Body of pancreas (tissue), 4 donors: Measurements from ENCODE around the gene MPP7. TPM values are rescaled to one million over a fixed set of nuclear protein-coding genes. Genes with fewer than 3 reads are reported as not detected.
A peak's percentile ranks its signal among the peaks of the same experiment; 100 is the strongest.

Experiments used
- ATAC-seq: fragments of 150-250 bp; one replicate; pipeline ENCODE4 v1.9.1; 2016
- DNase-seq, 4 donors: peaks; one replicate each; pipeline ENCODE4 v3.0.0-alpha.2; 2019
- H3K27ac ChIP-seq, 4 donors: fragments of 200-600 bp; sonication (generic); 1 replicate in 3 of 4; 2 replicates in 1 of 4; pipeline versions ENCODE4 v1.5.1 to v1.6.1; 2016 to 2019; ENCODE audit warnings: mild to moderate bottlenecking in 1 of 4, mixed read lengths in 1 of 4, moderate library complexity in 1 of 4
- H3K27me3 ChIP-seq, 2 donors: fragments of 200-600 bp; sonication (generic); one replicate each; pipeline ENCODE4 v1.6.0; 2016; ENCODE audit warnings: mild to moderate bottlenecking in 1 of 2
- H3K36me3 ChIP-seq, 2 donors: fragments of 200-600 bp; sonication (generic); replicated peaks in 1 of 2; 2 replicates each; pipeline ENCODE4 v1.5.1; 2016; ENCODE audit warnings: low read depth in 2 of 2; ENCODE audit not compliant: insufficient read depth in 1 of 2
- H3K4me1 ChIP-seq: fragments of 200-600 bp; sonication (generic); one replicate; pipeline ENCODE4 v1.6.0; 2016
- H3K4me3 ChIP-seq, 2 donors: fragments of 200-600 bp; sonication (generic); 1 replicate in 1 of 2; 2 replicates in 1 of 2; pipeline ENCODE4 v1.5.1; 2016 to 2019
- H3K9me3 ChIP-seq, 3 donors: fragments of 200-600 bp; sonication (generic); 1 replicate in 2 of 3; 2 replicates in 1 of 3; pipeline ENCODE4 v1.5.1; 2016
- POLR2A ChIP-seq, 3 donors: fragments of 450-650 bp; IDR thresholded peaks; one replicate each; pipeline ENCODE4 v1.6.1; 2016; ENCODE audit warnings: antibody characterized with exemption in 3 of 3, mild to moderate bottlenecking in 2 of 3
- WGBS, 2 donors: methylation state at CpG; one replicate each; pipeline ENCODE4 v1.1.5; 2017; 5-methylcytosine and 5-hydroxymethylcytosine counted together
- intact Hi-C: fragments of 100-400 bp; cut with DNase I; formaldehyde crosslinking; loops from one replicate; pipeline ENCODE4 v1.15.1; 2023
- total RNA-seq, 2 donors: library from RNA; depleted of rRNA; stranded (reverse); fragments of >200 nt; gene quantifications; one replicate each; pipeline ENCODE4 v1.1.0, GENCODE V29; 2016
- TF ChIP-seq, protein P1 (sequence below), 7 experiments: fragments of 450-650 bp in 4 of 7; fragments of 200-600 bp in 3 of 7; sonication (generic) in 3 of 7; IDR thresholded peaks; one replicate each; pipeline ENCODE4 v1.5.1; 2016 to 2019; ENCODE audit warnings: antibody characterized with exemption in 7 of 7

The MPP7 gene
- total RNA-seq, 2 donors from 2014 or later: 5.9 to 12.2 TPM

DNA sequence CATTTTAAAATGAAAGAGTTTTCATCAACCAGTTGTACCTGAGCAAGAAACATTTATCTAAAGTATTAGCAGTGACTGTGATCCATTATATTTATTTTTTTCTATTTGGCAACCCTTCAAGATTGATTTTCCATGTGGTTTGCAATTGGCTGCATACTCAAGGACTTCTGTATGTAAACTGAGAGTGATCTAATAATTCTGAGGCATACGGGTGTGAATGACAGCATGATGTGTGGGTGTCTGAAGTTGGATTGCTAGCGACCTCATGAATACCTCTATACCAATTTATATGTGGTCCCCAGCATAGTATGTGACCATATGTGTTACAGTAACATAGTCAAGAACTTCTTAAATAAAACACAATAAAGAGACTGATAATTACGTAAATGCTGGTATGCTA lies 8.2 kb upstream of the MPP7 start:
- Histone ChIP-seq H3K4me3 (no peak overlapping the region), H3K4me1 (peaks cover 8% of the 10 kb centered on the region), H3K36me3 (no peaks in the 10 kb centered on the region), H3K9me3 (no peaks in the 10 kb centered on the region), H3K27me3 (no peaks in the 10 kb centered on the region), H3K27ac (no peak overlapping the region)
- DNase-seq (no peak), ATAC-seq (peak; percentile 40)
- WGBS, 2 donors: 21 to 25% methylated on average over 3 of the region's 3 CpGs
- intact Hi-C loops: no loop called here
- no peak for TF ChIP-seq POLR2A (IDR thresholded peaks at IDR 0.05)
- TF ChIP-seq, protein P1, sequence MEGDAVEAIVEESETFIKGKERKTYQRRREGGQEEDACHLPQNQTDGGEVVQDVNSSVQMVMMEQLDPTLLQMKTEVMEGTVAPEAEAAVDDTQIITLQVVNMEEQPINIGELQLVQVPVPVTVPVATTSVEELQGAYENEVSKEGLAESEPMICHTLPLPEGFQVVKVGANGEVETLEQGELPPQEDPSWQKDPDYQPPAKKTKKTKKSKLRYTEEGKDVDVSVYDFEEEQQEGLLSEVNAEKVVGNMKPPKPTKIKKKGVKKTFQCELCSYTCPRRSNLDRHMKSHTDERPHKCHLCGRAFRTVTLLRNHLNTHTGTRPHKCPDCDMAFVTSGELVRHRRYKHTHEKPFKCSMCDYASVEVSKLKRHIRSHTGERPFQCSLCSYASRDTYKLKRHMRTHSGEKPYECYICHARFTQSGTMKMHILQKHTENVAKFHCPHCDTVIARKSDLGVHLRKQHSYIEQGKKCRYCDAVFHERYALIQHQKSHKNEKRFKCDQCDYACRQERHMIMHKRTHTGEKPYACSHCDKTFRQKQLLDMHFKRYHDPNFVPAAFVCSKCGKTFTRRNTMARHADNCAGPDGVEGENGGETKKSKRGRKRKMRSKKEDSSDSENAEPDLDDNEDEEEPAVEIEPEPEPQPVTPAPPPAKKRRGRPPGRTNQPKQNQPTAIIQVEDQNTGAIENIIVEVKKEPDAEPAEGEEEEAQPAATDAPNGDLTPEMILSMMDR (IDR thresholded peaks at IDR 0.05): no peak

DNA sequence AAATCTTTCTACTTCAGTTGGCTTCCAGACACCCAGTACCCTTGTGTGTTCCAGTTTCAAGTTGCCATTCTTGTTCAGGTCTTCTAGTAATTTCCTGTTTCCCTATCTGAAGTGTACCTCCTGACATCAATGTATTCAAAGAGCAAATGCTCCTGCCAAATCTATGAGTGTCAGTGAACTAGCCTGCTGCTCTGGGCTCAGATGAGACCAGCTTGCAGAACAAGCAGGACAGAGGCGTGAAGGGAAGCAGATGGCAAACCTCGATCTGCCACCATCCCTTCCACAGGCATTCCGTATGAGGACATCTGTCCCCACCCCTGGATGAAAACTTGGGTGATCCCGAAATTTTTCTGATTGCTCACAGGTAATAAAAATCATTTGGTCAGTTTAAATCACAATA lies 4.4 kb upstream of the MPP7 start:
- no peaks in the 10 kb centered on the region for H3K27me3 ChIP-seq
- H3K4me3 ChIP-seq: no peak overlapping the region
- H3K36me3 ChIP-seq: no peaks in the 10 kb centered on the region
- H3K9me3 ChIP-seq: no peaks in the 10 kb centered on the region
- H3K4me1 ChIP-seq: peaks cover 18% of the 10 kb centered on the region
- no peak for DNase-seq
- intact Hi-C loops: no loop called here
- no peak for ATAC-seq
- 37 to 44% methylated on average over 4 of the region's 4 CpGs for WGBS, 2 donors
- H3K27ac ChIP-seq: peak overlapping the region in 1 of 4 donors; percentile 47
- TF ChIP-seq, protein P1 (IDR thresholded peaks at IDR 0.05): no peak
- no peak for TF ChIP-seq POLR2A (IDR thresholded peaks at IDR 0.05)

DNA sequence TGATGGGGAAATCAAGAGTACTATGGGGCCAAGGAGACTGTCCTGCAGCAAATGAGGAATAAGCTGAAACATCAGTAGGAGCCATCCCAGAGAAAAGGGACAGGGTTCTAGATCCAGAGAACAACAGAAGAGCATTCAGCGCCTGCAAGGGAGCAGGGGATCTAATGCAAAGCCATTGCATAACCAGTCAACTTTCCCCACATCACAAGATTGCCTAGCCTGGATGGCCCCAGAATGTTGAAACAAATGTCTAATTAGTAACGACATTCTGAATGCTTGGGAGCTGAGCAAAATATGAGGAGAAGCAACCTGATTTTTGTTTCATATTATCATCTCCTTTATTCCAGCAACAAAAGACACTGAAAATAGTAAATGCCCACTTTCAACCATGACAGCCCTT lies 2.7 kb upstream of the MPP7 start:
- Histone ChIP-seq H3K27ac (no peak overlapping the region), H3K9me3 (no peaks in the 10 kb centered on the region), H3K4me3 (no peak overlapping the region), H3K4me1 (peaks cover 20% of the 10 kb centered on the region), H3K36me3 (no peaks in the 10 kb centered on the region), H3K27me3 (no peaks in the 10 kb centered on the region)
- 76 to 93% methylated on average over 2 of the region's 2 CpGs for WGBS, 2 donors
- intact Hi-C loops: no loop called here
- no peak for ATAC-seq
- no peak for DNase-seq
- no peak for TF ChIP-seq POLR2A (IDR thresholded peaks at IDR 0.05)
- TF ChIP-seq, protein P1 (IDR thresholded peaks at IDR 0.05): no peak

DNA sequence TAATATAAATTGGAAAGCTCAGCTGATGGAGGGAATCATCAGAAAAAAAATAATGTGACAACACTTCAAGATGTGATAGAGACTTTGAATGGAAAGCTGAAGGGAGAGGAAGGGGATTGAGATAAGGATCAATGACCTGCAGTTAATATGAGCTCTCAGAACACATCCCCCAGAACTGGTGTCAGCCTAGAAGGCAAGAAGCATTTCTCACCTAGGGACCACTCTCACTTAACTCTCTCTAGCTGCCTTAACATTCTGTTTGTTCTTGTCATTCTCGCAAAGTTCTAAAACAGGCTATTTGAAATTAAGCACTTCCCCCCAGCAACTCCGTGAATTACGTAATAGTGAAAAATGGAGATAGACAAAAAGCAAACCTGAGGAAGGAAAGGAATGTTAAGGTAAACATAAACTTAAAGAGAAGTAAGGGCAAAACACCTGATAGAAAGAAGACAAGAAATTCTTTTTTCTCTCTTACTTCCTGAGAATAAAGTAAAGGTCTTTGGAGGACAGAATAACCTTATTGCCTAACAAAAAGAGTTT lies 1.2 kb upstream of the MPP7 start:
- intact Hi-C loops: no loop called here
- H3K4me1 ChIP-seq: peaks cover 20% of the 10 kb centered on the region
- TF ChIP-seq, protein P1 (IDR thresholded peaks at IDR 0.05): no peak
- TF ChIP-seq POLR2A (IDR thresholded peaks at IDR 0.05): no peak
- H3K9me3 ChIP-seq: no peaks in the 10 kb centered on the region
- no peak for ATAC-seq
- H3K27me3 ChIP-seq: no peaks in the 10 kb centered on the region
- H3K36me3 ChIP-seq: no peaks in the 10 kb centered on the region
- H3K27ac ChIP-seq: peak overlapping the region in 3 of 4 donors; percentile 70 to 97 (median 93)
- 5 to 8% methylated on average over 3 of the region's 3 CpGs for WGBS, 2 donors
- no peak for DNase-seq
- no peak overlapping the region for H3K4me3 ChIP-seq

DNA sequence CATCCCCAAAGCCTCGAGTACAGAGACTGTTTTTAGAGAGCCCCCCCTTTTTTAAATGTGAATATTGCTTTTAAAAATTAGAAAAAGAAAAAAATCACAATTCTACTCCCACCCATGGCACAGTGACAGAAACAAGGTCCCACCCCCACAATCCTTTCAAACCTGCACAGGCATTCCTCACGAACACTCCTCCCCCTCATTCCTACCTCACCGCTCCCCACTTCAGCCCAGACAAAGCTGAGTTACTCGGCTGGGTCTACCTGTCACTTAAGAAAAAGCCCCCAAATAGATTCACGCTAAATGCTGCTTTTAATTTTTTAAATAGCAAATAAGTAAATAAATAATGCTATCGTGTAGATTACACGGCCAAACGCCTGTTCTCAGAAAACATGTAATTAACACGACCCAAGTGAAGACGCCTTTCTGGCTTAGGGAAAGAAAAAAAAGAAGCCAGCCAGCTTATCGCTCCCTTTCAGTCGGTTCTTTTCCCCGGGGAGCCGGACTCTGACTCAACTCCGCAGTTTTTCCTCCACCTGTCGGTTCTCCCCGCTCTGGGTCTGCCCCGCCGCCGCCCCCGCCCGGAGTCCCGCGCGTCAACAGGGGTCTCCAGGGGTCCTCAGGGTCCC lies 739 bp downstream of the MPP7 start:
- peak overlapping the region; percentile 17 to 51 for H3K4me3 ChIP-seq
- H3K4me1 ChIP-seq: peaks cover 20% of the 10 kb centered on the region
- intact Hi-C loops: no loop called here
- peak overlapping the region; percentile 90 to 97 (median 92) for H3K27ac ChIP-seq
- H3K9me3 ChIP-seq: no peaks in the 10 kb centered on the region
- no peaks in the 10 kb centered on the region for H3K36me3 ChIP-seq
- WGBS, 2 donors: 1% methylated on average over 18 to 25 of the region's 25 CpGs
- TF ChIP-seq POLR2A (IDR thresholded peaks at IDR 0.05): no peak
- TF ChIP-seq, protein P1 (IDR thresholded peaks at IDR 0.05): no peak
- H3K27me3 ChIP-seq: no peaks in the 10 kb centered on the region
- ATAC-seq (no peak), DNase-seq (peak in 3 of 4 donors; percentile 19 to 26 (median 22))
